GM21723 (cell line): ENCODE measurements around the gene THBS2.
"Not testable (repeated sequence)": the region's sequence is repeated elsewhere in the genome, so short reads cannot be mapped to it uniquely, and the experiment has no call there.

Experiments
- ATAC-seq: cut with Tn5 transposase; IDR thresholded peaks from one replicate; pipeline ENCODE4 v1.9.1; 2021; ENCODE audit warnings: mild to moderate bottlenecking, moderate library complexity; ENCODE audit not compliant: unreplicated experiment

THBS2 gene

GRCh38 chr6:169233181-169233580 is 20.5 kb downstream of the THBS2 start:
- no peak for ATAC-seq

DNA sequence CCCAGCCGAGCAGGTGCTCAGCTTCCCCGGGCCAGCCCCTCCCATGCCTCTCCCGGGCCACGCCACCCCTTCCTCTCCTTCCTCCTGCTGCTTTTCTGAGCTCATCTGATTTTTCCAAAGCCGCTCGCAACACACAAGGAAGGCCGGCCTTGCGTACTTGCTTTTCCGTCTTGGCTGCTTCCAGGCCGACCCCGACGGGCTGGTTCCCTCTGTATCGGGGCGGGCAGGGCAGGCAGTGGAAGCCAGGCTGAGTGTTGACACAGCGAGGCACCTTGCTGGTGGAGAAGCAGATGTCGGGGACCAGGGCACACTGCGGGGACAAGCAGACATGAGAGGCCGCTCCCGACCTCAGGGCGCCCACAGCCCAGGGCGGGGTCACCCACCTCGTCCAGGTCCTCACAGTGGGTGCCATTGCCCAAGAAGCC is 21.1 kb downstream of the THBS2 start:
- ATAC-seq = no peak

GRCh38 chr6:169231790-169232506 is 21.7 kb downstream of the THBS2 start:
- no peak for ATAC-seq

DNA sequence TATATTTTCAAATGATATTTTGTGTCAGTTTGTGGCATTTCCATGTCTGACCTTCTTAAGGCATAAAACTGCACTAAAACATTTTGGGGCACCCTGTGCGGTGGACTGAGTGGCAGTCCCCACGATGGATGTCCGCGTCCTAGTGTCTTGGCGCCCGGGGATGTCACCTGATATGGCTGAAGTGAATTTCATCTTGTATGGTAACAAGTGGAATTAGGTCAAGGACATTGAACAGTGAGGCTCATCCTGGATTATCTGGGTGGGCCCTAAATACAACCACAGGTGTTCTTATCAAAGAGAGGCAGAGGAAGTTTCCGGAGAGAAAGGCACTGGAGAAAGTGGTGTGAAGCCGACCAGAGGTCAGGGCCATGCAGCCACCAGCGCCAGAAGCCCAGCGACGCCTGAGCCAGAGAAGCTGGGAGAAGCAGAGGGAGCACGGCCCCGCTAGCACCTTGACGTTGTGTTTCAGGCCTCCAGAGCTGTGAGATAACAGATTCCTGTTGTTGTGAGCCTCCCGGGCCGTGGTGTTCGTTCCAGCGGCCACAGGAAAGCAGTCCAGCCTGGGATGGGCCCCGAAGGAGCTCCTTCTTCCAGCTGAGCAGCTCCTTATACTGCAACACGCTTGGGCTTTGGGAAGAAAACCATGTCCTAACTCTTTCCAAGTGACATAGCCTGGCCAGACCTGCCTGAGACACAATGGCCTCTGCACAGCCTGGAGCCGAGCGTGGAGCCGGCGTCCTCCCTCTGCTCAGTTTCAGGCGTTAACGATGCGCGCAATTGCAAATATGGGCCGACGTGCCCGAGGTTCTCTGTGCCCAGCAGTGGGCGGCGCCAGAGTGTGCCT is 22.5 kb downstream of the THBS2 start:
- ATAC-seq = no peak

GRCh38 chr6:169230322-169230665 is 23.4 kb downstream of the THBS2 start:
- no peak for ATAC-seq

- no peak for ATAC-seq
Measured at GRCh38 chr6:169229615-169230321, 23.9 kb downstream of the THBS2 start.

GRCh38 chr6:169227116-169227515 is 26.5 kb downstream of the THBS2 start:
- ATAC-seq = no peak

- no peak for ATAC-seq
Measured at GRCh38 chr6:169225887-169226286, 27.8 kb downstream of the THBS2 start.

DNA sequence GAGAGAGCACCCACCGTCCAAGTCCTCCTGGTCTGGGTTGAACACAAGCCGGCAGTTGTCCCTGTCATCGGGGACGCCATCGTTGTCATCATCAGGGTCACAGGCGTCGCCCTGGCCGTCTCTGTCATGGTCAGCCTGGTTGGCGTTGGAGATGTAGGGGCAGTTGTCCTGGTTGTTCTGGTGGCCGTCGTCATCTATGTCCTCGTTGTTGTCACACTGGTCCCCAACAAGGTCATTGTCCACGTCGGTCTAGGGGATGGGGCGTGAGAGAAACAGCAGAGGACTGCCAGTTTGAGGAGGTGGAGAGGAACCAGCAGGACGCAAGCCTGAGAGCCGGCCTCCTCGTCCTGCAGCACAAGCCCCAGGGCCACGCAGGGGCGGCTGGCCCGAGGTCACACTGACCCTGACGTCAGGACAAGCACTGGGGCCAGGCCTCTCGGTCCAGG is 28.5 kb downstream of the THBS2 start:
- no peak for ATAC-seq

- ATAC-seq = no peak
Measured at GRCh38 chr6:169224716-169225115, 28.9 kb downstream of the THBS2 start.

GRCh38 chr6:169224185-169224695 is 29.4 kb downstream of the THBS2 start:
- ATAC-seq = no peak

DNA sequence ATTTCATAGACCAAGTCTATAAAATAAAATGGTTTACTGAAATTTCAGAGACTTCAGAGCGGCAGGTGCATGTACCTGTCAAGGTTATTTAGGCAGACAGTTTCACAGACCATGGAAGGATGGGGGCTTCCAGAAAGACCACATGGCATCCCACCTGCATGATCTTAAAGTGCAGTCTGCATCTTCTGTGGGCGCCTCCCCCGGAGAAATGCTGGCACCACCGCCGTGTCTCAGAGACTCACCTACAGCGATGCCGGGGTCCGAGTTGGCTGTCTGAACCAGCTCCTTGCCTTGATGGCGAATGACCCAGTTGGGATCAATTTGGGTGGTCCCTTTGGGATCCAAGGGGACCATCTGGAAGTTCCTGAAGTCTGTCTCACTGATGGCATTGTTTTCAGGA is 30.6 kb downstream of the THBS2 start:
- ATAC-seq = no peak

GRCh38 chr6:169222126-169222525 is 31.5 kb downstream of the THBS2 start:
- ATAC-seq = no peak

DNA sequence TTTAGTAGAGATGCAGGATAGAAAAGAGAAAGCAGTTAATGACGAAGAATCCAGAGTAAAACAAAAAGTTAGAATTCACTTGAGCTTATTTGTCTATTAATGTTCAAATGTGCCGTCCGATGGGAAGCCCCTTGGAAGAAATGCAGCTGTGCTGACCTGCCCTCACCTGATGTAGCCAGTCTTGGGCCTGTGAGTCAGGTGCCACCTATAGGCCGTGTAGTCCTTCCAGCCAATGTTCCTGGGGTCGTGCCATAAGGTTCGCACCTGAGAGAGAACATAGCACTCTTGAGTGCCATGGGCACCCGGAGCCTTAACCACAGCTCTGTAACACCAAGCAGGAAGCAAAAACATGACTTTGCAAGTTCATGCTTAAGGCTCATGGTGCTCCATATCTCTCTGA is 32.4 kb downstream of the THBS2 start:
- ATAC-seq = no peak

DNA sequence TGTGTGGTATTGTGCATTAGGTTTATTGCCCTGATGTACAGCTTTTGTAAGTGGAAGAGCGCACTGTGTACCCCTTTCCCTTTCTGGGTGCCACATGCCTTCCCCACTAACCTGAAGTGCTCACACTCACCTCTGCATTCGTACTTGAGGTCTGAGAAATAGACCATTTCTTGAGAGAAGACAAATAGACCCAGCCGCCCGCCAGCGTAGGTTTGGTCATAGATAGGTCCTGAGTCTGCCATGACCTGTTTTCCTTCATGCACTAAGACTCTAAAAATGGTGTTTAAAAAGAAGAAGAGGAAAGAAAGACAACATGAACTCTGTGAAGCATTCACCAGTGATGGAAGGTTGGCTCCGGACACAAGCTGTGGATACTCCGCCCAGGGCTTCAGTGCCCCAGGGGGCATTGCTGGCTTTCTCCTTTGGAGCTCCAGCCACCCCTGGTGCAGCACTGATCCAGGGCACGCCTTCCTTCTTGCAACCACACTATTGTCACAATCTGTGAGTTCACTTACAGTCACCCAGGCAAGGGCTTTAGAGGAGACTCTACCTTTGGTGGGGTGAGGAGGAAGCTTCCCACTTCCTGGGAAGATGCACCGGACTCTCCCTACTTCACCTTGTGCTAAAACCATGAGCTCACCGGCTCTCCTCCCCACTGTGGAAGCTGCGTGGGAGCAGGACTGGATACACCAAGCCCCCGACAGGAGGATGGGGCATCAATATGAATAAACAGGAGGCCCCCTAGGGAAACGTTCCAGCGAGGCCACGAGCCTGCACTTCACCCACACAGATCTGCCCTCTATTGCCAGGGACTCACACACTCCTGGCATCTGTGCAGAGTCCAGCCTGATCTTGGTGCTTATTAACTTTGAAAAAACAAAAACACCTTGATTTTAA is 33.3 kb downstream of the THBS2 start:
- no peak for ATAC-seq

DNA sequence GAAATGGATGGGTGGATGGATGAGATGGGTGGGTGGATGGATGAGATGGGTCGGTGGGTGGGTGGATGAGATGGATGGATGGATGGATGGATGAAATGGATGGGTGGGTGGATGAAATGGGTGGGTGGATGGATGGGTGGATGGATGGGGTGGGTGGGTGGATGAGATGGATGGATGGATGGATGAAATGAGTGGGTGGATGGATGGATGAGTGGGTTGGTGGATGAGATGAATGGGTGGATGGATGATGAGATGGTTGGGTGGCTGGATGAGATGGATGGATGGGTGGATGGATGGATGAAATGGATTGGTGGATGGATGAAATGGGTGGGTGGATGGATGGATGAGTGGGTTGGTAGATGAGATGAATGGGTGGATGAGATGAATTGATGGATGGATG is 35.7 kb downstream of the THBS2 start:
- no peak for ATAC-seq

DNA sequence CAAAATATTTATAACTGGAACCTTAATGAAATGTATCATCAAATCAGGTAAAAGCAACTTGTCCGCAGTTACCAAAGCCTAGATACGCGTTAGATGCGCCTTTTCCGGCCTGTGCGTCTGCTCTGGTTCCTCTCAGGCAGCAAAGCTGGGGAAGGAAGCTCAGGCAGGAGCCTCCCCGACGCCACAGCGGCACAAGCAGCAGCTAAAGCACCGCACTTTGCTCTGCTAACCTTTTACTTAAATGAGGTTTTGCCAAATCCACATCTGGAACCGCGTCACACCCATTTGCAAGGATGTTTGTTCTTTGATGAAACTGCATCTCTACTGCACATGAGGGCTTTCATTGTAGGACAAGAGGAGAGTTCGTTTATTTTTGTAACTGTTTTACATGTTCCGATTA is 36.8 kb downstream of the THBS2 start:
- ATAC-seq = no peak

DNA sequence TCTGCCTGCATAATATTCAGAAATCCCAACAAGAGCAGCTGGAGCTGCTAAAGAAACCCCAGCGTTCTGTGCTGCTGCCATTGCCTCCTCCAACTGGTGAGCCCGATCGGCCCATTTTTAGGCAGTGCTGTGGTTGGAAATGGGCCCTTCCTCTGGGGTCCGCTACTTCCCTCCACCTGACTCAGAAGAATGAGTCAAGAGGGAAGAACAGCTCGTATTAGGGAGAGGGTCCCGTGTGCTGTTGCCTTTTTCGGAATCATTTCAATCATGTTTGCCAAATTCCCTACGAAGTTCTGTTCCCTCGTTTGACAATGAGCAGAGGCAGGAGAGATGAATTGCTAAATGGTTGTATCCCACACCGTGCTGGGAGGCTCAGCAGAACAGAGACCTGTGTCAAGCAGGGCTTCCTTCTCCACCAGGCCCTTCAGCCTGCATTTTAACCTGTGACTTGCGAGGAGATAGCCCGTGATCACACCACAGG is 38.4 kb downstream of the THBS2 start:
- no peak for ATAC-seq

GRCh38 chr6:169214789-169215188 is 38.9 kb downstream of the THBS2 start:
- ATAC-seq = not testable (repeated sequence)

DNA sequence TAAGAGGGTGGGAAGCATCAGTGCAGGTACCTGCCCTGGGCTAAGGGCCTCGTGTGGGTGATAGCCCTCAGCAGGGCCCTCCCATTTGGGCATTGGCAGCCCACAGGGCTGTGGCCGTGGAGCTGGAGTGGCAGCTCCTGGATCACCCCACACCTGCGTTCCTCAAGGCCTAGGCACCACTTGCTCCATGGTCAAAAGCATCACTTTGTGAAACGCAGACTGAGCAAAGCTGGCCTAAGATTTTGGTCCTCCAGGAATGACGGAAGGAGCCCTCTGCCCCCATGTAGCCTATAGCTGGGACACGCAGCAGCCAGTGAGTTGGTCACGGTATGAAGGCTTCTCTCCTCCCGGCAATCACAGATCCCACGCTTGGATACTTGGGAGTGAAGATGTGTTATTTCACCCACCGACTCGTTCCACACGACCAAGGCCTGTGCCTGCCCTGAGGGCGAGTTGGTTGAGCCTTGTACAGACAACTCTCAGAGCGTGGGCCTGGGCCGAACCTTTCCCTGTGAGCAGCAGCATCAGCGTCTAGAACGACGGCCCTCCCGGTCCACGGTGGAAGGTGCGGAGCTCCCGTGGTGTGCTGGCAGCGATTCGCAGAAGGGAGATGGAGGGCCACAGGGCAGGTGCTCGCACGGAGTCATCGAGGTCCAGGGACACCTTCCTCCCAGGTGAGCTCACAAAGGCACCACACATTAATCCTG is 39.7 kb downstream of the THBS2 start:
- ATAC-seq = no peak
